Stimulated activated CD4-positive, alpha-beta T cell treated with anti-CD3 and anti-CD28 coated beads, Interleukin-1b, Interleukin-23, amount 100 ng/mL, for 24 hours (primary cell): ENCODE data around the gene MFNG.
A peak's percentile ranks its signal among the peaks of the same experiment; 100 is the strongest.
"Not testable (repeated sequence)": the region's sequence is repeated elsewhere in the genome, so short reads cannot be mapped to it uniquely, and the experiment has no call there.

ENCODE experiments used
- DNase-seq, 4 experiments: peaks; one replicate each; pipeline ENCODE4 v3.0.0-alpha.2; 2020; ENCODE audit warnings: low read depth in 4 of 4, low spot score in 1 of 4

The MFNG gene

GRCh38 chr22:37476389-37477329, 9.5 kb downstream of the MFNG start:
- DNase-seq: no peak

DNA sequence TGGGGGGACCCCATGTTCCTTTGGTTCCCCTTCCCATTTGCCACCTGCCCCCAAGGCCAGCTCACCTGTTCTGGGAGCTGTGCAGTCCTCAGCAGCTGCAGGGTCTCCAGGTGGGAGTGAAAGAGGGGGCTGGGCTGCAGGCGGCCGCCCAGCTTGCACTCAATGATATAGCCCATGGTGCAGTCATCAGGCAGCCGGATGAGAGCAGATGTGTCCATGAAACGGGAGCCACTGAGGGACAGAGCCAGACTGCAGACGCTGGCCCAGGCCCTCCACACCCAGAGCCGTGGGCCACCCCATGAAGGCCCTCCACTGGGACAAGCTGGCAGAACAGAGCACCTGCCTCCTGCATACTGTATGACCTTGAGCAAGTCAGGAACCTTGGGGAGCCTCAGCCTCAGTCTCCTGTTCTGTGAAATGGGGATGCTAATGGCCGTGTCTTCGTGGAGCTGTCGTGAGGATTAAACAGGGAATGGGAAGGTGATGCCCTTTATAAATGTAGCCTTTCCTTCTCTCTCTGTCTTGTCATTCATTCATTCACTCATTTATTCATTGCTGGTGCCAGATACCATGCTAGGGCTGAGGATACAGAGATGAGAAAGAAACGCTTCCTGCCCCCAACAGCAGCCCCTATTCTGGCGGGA, 11.6 kb downstream of the MFNG start:
- no peak for DNase-seq

- no peak for DNase-seq
Observed at GRCh38 chr22:37473437-37473946, 12.7 kb downstream of the MFNG start.

GRCh38 chr22:37472418-37473006, 13.7 kb downstream of the MFNG start:
- no peak for DNase-seq

DNA sequence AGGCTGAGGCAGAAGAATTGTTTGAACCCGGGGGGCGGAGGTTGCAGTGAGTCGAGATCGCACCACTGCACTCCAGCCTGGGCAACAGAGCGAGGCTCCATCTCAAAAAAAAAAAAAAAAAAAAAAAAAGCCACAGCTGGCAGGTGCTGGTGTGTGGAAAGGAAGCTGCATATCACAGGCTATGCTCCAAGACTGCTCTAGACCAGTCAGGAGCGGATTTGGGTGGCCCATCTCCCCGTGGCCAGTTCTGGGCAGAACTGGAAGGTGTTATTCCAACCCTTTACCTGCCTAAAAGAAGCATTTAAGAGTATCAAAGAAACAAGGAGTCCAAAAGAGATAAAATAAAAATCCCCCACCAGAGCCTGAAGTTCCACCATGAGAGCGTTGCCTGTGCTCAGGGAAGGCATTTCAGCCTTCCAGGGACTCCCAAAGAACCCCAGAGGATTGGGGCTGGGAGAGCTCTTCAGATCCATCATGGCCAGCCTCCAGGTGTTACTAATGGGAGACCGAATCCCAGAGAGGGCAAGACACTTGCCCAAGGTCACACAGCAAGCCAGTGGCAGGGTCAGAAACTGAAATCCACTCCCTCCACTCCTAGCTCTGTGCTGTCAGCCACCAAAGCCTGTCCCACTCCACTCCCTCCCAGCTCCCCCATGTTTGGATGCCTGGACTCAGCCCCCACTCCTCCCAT, 14.3 kb downstream of the MFNG start:
- no peak for DNase-seq

DNA sequence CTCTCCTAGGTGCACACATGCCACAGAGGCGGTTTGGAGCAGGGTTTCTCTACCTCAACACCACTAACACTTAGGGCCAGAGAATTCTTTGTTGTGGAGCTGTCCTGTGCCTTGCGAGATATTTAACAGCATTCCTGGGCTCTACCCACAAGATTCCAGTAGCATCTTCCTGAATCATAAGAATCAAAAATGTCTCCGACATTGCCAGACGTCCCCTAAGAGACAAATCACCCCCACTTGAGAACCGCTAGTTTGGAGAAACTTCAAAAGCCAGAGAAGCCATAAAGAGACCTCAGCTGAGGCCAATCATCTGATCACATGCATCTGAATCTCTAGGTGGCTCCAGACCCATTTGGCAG, 16.1 kb downstream of the MFNG start:
- no peak for DNase-seq

GRCh38 chr22:37469416-37470086, 16.6 kb downstream of the MFNG start:
- no peak for DNase-seq

DNA sequence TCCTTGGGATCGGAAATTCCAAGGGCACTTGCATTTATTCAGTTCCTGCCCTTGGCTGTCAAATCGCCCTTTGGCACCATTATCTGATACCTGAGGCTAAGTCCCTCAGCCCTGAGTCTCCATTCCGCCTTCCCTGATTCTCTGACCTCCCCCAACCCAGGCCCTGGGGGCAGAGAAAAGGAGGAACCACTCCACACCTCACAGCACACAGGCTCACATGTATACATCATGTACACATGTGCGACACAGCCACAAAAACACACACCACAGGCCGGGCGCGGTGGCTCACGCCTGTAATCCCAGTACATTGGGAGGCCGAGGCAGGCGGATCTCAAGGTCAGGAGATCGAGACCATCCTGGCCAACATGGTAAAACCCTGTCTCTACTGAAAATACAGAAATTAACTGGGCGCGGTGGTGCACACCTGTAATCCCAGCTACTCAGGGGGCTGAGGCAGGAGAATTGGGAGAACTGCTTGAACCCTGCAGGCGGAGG, 17.9 kb downstream of the MFNG start:
- DNase-seq: not testable (repeated sequence)

DNA sequence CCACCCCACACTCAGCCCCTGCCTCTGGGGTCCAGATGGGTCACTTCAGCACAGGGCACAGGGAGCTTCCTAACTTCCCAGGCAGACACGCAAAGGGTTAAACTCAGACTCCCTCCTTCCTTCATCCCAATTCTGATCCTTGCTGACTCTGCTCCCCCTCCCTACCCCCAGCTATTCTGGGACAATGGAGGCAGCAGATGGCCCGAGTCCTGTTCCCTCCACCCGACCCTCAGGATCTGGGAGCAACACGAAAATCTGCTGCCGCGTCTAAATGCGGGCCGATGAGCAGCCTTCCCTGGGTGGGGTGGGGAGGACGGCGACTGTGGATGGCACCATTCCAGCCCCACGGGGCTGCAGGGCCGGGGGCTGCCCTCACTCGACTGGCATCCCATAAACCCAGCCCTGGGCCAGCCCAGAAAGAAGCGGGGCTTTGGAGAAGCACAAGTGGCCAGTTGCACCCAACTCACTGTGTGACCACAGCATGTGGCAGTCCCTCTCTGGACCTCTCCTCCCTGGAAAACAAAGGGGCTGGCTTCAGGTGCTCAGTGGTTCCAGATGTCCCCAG, 18.7 kb downstream of the MFNG start:
- DNase-seq: no peak

- DNase-seq: no peak
Observed at GRCh38 chr22:37464181-37464580, 22.0 kb downstream of the MFNG start.

DNA sequence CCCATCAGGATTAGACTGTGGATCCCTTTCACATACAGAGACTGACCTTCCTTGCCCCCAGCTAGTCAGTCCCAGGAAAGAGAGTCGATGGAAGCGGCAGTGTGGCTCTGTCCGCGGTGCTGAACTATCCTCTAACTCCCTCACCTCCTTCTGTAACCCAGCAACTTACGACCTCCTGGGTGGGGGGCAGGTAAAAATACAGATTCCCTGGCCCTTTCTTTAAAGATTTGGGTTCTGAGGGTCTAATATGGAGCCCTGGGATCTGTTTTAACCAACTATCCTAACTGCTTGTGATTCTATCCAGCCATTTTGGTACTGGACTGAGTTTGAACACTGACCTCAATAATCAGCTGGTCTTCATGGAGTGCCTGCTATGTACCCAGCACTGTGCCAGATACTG, 23.2 kb downstream of the MFNG start:
- no peak for DNase-seq

GRCh38 chr22:37462436-37462835, 23.7 kb downstream of the MFNG start:
- no peak for DNase-seq

DNA sequence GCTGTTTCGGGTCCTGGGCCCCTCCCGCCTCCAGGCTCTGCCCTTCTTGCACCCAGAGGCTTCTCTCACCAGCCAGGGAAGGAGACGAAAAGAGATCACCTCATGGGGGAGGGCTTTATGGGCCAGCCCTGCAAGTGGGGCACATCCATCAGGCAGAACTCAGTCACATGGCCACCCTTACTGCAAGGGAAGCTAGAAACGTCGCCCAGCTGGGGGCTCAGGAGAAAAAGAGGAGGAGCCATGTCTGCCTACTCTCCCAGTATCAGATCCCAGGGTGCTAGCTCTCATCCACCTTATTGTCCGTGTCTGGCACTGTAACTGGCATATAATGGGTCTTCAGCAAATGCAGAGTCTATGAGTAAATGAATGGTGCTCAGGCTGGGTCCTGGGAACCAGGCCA, 24.2 kb downstream of the MFNG start:
- DNase-seq: no peak

GRCh38 chr22:37460684-37461083, 25.5 kb downstream of the MFNG start:
- DNase-seq: no peak

DNA sequence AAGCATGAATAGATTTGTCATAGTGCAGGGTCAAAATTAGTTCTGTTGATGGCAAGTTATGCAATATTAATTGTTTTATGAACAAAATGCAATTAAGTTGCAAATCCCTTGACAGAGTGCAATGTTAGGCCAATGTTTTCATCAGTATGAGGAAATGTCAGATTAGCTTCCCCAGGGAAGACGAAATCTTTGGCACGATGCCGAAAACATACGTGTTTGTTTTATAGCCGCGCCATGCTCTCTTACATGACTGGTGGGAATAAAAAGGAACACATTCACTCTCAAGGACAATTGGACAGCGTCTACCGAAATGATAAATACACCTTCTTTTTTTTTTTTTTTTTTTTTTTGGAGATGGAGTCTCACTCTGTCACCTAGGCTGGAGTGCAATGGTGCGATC, 27.0 kb downstream of the MFNG start:
- DNase-seq: no peak

GRCh38 chr22:37457093-37457893, 28.9 kb downstream of the MFNG start:
- peak; percentile 76 to 87 (median 80) for DNase-seq

GRCh38 chr22:37456346-37456745, 29.8 kb downstream of the MFNG start:
- no peak for DNase-seq

GRCh38 chr22:37455896-37456295, 30.3 kb downstream of the MFNG start:
- no peak for DNase-seq

DNA sequence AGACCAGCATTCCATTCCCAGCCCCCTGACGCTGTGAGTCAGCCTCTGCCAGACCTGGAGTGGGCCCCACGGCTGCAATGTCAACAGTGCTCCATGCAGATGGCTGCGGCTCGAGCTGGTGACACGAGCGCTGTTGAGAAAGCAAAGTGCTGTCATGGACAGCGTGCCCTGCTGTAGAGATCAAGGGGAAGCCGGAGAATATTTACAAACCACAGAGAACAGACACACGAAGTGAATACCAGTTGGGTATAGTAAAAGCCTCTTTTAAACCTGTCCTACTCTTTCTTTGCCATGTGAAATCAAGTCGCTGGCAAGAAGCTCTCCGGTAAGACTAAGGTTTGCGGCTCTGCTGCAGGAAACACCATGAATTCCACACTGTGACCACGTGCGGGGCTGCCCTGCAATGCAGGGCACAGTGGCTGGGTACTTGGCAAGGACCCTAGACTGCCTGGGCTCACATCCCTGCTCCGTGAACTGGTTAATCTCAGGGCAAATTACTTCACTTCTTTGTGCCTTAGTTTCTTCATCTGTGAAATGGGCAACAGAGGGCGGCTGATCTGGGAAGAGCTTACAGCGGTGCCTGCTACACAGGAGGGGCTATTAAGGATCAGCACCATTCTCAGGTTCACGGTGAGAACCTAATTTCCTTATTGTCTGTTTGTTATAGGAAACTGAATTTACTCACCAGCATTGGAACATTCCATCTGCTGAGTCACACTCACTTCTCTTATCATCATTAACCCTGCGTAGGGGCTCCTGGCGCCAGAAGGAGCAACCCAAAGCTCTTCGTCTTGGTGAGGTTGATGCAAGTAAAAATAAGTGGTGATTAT, 31.1 kb downstream of the MFNG start:
- no peak for DNase-seq
